Fibroblast of upper back skin (primary cell): ENCODE measurements around the gene SDR9C7.
"Not testable (repeated sequence)": the region's sequence is repeated elsewhere in the genome, so short reads cannot be mapped to it uniquely, and the experiment has no call there.

ENCODE experiments used
- DNase-seq: peaks from one replicate; pipeline ENCODE4 v3.0.0-alpha.2; 2013

Gene SDR9C7

DNA sequence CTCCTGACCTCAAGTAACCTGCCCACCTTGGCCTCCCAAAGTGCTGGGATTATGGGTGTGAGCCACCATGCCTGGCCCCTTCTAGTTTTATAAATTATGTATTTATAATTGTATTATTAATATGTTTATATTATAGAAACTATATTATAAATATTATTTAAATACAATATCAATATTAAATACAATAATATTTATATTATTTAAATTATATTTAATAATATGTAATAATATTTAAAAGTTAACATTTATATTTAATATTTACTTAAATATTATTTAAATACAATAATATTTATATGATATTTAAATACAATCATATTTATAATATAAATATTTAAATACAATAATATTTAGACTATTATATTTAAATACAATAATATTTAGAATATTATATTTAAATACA, 20.0 kb downstream of the SDR9C7 start:
- no peak for DNase-seq

DNA sequence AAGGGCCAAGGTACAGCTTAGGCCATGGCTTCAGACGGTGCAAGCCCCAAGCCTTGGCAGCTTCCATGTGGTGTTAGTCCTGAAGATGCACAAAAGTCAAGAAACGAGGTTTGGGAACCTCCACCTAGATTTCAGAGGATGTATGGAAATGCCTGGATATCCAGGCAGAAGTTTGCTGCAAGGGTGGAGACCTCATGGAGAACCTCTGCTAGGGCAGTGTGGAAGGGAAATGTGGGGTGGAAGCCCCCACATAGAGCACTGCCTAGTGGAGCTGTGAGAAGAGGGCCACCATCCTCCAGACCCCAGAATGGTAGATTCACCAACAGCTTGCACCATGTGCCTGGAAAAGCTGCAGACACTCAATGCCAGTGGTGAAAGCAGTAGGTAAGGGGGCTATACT, 24.8 kb downstream of the SDR9C7 start:
- DNase-seq, result not testable (repeated sequence)

DNA sequence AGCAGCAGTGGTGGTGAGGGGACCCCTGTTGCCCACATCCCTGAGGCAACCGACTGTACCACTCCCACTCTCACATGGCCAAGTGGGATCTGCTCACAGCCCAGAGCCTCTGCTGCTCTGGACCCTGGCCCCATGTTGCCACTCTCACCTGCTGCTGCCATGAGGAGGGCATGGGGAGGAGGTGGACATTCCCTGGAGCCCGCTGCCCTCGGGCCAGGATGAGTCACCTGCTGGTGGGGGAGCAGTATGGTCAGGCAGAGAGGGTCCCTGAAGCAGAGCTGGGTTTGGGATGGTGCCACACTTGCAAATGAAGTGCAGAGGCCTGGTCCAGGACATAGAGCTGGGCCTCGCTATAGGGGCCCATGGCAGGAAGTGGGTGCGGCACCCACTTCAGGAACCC, 26.1 kb downstream of the SDR9C7 start:
- no peak for DNase-seq

DNA sequence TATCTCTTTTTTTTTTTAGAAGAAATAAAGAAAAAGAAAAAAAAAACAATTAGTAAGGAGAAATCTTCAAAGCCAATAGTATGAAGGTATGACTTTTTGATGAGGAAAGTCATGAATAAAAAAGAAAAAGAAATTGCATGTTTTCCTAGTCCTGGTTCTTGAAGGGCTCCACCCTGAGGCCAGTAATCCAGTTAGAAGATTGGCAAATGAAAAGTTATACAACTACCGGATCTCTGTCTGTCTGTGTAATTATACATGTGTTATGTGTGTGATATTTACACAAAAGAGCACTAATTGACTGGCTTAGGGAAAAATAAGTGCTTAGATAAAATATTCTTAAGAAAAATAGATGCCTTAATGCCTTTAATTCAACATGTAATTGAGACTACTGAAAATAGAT, 28.4 kb downstream of the SDR9C7 start:
- no peak for DNase-seq

DNA sequence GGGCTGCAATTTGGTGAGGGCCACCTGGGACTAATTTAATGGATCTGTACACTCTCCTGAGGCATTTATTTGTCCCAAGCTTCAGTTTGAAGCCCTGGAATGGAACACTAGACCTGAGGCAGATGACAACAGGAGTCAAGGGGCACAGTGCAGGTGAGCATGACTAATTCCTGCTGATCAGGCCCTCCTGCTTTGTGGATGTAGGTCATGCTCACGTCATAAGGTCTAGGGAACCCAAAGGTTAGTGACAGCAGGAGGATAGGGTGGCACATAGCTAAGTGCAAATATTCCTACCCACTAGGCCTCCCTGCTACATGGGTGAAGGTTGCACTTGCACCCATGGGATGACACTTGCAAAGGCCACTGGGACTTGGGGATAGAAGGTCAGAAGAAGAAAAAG, 30.8 kb downstream of the SDR9C7 start:
- no peak for DNase-seq

DNA sequence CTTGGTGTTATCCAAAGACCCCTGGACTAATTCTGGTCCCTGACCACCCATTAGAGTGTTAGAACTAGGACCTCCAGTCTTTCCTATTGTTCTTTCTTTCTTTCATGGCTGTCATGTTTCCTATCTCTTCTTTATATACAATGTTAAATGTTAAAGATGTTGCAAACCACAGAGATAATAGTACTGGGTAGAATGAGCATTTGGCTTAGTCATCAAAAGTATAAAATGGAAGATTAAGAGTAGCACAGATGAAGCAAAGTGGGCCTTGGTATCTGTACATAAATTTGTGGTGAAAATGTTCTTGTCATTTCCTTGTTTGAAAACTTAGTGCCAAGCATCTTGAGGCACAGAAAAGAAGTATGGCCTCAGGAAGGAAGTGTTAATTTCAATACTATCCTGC, 32.9 kb downstream of the SDR9C7 start:
- not testable (repeated sequence) for DNase-seq

DNA sequence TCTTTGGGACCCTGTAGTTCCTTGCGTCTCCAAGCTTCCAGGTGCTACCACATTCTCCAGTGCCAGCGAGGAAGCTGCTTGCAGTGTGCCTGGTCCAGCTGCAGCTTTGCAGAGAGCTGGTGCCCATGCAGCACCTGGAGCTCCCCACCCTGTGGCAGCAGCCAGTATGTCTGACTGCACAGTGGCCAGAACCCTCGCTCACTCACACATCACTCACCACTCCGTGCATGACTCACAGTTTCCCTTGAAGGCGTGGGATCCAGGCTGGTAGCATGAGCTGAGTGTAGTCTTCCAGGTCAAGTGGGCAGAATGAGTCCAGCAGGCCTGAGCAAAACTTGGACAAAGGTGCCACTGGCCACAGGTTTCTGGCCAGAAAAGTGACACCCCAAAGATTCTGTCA, 33.6 kb downstream of the SDR9C7 start:
- DNase-seq, result no peak

DNA sequence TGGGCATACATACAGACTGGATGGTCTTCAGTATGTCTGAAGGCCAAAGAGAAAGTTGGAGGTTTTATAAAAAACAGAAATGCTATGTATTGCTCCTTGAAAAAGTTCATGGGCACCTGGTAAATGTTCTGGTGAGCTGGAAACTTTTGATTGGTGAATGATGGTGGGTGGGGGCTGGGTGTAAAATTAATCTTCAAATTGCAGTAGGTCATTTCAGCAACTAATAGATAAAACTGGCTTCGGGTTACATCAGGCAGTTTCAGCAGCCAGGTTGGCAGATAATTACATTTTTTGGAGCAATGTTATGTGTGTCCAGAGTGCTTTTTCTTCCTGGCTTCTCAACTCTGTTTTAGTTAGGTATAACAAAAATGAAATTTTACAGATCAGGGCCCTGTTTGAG, 35.3 kb downstream of the SDR9C7 start:
- DNase-seq, result no peak

DNA sequence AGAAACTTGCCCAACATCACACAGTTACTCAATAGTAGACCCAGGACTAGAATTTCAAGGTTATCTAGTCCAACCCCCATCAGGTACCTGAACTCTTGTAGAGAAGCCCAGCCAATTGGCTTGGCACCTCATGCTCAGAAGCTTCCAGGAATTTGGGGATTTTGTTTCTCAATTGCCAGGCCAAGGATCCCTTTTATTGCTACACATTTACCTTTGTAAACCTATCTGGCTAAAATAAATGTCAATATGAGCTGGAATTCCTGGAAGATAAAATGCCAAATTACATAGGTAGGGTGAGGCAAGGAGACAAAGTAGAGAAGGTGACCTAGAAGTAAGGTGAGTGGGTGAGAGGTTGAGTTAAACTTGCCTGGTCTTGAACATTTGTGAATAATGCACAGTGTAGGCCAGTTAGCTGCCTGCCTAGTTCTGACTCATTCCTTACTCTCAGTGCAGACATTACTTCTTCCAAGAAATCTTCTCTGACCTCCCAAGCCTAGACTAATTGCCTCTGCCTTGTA, 36.3 kb downstream of the SDR9C7 start:
- no peak for DNase-seq

DNA sequence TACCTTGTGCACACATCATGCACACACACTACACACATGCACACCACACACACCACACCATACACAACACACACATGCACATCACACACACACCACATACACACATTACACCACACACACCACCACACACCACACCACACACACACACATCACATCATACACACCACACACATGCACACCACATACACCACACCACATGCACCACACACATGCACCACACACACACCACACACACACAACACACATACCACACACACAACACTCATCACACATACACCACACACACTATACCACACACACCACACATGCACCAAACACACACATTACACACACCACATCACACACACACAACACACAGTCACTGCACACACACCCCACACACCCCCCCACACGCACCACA, 38.1 kb downstream of the SDR9C7 start:
- no peak for DNase-seq

DNA sequence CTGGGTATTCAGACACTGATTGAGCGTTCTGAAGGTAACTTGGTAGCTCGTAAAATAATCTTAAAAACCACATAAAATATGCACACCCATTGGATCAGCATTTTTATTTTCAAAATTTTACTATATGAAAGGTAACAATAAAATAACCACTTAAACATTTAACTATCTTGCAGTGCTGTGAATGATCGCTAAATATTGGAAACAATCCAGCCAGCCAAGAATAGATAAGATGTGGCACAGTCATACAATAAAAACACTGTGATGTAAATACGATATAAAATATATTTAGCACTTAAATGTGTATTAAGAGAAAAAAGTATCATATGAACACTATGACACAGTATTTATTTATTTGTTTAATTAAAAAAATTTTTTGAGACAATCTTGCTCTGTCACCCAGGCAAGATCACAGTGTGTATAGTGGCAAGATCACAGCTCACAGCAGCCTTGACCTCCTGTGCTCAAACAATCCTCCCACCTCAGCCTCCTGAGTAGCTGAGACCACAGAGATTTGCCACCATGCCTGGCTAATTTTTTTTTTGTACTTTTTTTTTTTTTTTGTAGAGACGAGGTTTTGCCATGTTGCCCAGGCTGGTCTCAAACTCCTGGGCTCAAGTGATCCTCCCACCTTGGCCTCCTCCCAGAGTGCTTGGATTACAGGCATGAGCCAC, 39.4 kb downstream of the SDR9C7 start:
- DNase-seq, result no peak

DNA sequence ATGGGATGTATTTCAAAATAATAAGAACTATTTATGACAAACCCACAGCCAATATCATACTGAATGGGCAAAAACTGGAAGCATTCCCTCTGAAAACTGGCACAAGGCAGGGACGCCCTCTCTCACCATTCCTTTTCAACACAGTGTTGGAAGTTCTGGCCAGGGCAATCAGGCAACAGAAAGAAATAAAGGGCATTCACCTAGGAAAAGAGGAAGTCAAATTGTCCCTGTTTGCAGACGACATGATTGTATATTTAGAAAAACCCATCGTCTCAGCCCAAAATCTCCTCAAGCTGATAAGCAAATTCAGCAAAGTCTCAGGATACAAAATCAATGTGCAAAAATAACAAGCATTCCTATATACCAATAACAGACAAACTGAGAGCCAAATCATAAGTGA, 42.3 kb downstream of the SDR9C7 start:
- DNase-seq, result not testable (repeated sequence)

DNA sequence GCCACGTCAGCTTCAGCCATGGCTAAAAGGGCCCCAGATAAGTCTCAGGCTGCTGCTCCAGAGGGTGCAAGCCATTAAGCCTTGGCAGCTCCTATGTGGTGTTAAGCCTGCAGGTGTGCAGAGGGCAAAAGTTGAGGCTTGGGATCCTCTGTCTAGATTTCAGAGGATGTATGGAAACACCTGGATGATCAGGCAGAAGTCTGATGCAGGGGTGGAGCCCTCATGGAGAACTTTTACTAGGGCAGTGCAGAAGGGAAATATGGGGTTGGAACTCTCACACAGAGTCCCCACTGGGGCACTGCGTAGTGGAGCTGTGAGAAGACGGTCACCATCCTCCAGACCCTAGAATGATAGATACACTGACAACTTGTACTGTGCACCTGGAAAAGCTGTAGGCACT, 47.9 kb downstream of the SDR9C7 start:
- DNase-seq, result no peak

DNA sequence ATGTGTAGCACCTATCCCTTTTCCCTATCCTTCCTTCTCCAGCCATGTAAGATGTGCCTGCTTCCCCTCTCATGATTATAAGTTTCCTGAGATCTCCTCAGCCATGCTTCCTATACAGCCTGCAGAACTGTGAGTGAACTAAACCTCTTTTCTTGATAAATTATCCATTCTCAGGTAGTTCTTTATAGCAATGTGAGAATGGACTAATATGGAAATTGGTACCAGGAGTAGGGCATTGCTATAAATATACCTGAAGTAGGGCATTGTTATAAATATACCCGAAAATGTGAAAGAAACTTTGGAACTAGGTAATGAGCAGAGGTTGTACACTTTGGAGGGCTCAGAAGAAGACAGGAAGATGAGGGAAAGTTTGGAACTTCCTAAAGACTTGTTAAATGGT, 48.9 kb downstream of the SDR9C7 start:
- DNase-seq, result no peak

DNA sequence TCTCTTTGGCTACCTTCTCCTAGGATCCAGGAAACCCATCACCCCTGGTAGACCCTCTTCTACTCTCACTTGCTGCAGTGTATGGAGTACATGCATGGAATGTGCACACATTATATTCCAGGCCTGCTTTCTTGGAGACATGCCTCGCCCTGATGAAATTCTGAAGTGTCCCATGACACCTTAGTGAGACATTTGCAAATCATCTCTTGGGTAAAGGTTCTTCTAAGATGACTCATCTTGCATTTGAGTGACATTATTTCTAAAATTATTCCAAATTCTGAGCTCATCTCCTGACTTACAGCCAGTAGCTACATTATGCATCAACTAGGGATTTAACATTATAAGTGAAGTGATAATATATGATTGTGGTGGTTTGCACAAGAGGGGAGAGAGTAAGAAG, 49.8 kb downstream of the SDR9C7 start:
- peak; percentile 65 for DNase-seq

DNA sequence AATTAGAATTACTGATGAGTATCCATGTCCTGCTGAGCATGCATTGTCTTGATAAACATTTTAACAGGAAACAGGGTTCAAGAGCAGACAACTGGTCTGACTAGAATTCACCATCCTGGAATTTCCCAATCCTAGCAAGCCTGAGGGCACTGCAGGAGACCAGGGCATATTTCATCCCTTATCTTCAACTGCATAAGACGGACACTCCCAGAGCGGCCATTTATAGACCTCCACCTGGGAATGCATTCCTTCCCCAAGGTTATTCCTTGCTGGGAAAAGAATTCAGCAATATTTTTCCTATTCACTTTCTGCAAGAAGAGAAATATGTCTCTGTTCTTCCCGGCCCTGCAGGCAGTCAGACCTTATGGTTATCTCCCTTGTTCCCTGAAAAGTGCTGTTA, 51.8 kb downstream of the SDR9C7 start:
- DNase-seq, result not testable (repeated sequence)

DNA sequence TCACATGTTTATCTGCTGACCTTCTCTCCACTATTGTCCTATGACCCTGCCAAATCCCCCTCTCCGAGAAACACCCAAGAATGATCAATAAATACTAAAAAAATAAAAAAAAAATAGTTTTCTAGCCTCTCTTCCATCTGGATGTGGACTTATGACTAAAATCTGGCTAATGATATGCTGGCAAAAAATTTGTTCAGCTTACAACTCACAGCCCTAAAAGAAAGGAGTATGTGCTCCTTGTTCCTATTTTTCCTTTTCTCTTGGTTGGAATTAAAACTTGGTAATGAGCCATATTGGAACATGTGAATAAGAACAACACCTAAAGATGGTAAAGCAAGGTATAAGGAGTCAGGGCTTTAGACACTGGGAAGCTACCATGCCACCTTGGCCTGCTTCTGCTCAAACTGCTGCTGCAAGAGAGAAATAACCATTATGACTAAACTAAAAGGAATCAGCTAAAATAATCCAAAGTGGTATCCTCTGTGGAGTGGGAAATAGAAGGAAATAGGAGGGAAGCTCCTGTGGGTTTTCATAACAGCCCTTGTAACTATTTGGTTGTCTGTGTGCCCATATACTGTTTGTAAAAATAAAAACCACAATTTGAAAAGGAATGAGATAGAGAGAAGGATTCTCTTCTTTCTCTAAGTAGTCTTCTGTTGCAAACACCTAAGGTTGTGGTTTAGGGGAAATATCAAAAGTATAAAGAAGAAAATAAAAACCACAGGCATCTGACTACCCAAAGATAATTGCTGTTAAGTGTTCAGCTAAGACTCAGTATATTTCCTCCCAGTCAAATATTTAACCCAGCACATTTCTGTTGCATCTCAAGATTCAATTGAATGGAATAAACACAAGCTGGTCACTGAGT, 53.8 kb downstream of the SDR9C7 start:
- DNase-seq, result peak; percentile 44

DNA sequence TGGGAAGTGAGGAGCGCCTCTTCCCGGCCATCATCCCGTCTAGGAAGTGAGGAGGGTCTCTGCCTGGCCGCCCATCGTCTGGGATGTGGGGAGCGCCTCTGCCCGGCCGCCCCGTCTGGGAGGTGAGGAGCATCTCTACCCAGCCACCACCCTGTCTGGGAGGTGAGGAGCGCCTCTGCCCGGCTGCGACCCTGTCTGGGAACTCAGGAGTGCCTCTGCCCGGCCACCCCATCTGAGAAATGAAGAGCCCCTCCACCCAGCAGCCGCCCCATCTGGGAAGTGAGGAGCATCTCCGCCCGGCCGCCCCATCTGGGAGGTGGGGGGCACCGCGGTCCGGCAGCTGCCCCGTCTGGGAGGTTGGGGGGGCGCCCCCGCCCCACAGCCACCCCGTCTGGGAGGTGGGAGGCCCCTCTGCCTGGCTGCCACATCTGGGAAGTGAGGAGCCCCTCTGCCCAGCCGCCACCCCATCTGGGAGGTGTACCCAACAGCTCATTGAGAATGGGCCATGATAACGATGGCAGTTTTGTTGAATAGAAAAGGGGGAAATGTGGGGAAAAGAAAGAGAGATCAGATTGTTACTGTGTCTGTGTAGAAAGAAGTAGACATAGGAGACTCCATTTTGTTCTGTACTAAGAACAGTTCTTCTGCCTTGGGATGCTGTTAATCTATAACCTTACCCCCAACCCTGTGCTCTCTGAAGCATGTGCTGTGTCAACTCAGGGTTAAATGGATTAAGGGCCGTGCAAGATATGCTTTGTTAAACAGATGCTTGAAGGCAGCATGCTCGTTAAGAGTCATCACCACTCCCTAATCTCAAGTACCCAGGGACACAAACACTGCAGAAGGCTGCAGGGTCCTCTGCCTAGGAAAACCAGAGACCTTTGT, 54.7 kb downstream of the SDR9C7 start:
- not testable (repeated sequence) for DNase-seq

DNA sequence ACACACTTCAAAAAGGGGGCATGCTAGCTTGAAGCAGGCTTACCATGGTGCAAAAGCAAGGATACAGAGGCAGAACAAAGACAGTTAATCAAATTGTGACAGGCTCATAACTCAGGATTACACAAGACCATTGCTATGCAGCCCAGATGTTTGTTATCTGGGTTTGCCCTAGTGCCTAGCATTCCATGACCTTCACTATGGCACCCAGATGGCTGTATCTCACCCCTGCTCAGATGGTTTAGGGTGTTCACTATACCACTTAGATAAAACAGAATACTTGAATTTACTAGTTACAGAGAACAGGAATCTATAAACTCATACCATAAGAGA, 56.2 kb downstream of the SDR9C7 start:
- peak; percentile 11 for DNase-seq

DNA sequence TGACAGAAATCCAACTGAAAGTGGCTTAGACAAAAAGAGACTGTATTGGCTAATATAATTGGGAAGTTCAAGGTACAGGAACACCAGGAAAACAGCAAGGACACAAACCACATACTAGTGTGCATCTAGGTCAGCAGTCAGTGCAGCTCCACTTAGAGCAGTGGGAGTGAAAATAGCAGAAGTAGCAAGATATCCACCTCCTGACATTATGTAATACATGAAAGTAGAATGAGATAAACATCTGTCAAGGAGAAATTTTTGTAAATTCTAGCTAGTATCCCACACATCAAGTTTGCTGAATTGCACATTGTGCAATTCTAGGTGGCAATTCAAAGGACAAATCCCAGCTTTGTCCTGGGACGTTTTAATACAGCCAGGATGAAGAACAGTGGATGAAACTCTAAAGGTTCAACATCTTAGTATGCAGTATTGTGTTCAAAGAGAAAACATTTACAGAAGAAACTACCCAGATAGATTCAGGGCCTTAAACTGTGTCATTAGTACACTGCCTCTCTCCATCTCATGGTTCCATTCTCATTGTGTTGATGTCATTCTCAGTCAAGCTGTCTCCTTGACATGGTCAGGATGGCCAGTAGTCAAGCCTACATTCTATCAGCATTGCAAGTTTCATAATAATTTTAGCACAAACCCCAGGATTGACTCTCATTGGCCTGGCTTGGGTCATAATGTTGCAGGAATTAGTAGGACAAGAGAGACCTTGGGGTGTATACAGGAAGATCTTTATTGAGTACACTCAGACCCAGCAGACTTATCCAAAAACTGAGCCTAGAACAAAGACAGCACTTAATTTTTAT, 56.8 kb downstream of the SDR9C7 start:
- no peak for DNase-seq

DNA sequence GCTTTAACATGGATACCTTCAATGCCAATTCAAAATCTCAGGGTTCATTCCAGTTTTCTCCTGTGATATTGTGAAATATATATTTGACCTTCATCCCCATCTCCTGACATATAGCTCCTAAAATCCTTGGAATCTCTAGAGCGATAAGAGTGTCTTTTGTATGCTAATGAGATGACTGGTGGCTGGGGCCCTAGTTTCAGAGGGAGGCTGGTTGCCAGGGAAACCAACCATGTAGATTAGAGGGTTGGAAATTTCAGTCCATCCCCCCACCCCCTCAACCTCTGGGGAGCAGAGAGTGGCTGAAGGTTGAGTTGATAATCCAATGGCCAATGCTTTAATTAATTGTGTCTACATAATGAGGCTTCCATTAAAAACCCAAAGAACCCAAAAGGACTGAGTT, 59.4 kb downstream of the SDR9C7 start:
- no peak for DNase-seq

DNA sequence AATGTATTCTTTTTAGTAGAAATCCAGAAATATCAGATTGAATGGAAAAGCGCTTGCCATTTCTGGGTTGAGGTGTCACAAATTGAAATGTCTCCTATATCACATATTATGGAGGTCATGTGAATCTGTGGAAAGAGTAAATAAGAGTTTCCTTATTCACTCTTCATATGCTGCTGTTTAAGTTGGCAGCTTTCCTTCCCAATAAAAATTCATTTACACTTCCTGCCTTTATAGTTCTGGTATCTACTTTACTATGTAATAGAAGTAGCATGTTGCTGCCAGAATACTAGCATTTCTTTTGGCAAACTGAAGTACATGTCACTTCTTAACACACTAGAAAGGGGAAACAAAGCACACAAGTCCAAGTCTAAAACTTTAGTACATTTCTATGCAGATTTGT, 60.8 kb downstream of the SDR9C7 start:
- DNase-seq, result no peak
